ENCODE results near the gene RAB6B.

Gene RAB6B

DNA sequence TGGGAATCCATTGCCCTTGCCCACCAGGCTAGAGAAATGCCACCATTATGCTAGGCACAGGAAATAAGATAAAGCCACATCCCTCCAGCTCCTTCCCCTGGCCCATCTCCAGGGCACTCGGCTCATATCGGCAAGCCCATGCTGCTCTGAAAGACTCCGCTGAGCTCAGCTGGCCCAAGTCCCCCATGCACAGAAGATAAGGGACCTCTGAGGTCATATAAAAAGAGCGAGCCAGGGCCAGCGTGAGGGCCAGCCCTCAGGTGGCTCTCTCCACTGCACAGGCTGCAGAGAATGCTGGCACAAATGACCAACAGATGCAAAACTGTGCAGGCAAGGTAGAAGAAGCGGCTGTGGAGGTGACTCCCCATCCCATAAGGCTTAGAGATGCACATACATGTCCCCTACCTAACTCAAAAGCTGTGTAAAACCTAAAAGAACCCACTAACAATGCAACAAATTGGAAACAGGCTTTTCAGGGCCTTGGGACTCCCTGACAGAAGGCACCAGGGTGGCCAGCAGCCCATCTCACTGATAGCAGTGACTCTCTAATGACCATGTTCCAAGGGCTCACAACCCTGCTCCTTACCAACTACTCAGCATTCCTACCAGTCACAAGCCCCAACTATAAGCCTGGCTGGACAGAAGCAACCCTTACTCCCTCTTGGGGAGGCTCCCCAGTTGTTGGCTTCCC is 3.0 kb downstream of the RAB6B start:
- Histone ChIP-seq H3K4me3 (ENCODE audit: low read length in 2 of 2) (no peak overlapping the region), H3K4me1 (ENCODE audit: control insufficient read depth, insufficient read depth, low read length) (peaks cover 13% of the 10 kb centered on the region), H3K27me3 (ENCODE audit: control insufficient read depth in 1 of 2, insufficient read depth in 2 of 2, low read length in 2 of 2) (no peaks in the 10 kb centered on the region), H3K9ac (ENCODE audit: low read length in 2 of 2) (no peak overlapping the region), H3K36me3 (ENCODE audit: control insufficient read depth in 2 of 2, insufficient read depth in 2 of 2, low read length in 2 of 2) (no peaks in the 10 kb centered on the region), H3K27ac (ENCODE audit: low read length) (no peak overlapping the region), H3K9me3 (ENCODE audit: control insufficient read depth in 2 of 2, low read length in 2 of 2) (no peaks in the 10 kb centered on the region)

DNA sequence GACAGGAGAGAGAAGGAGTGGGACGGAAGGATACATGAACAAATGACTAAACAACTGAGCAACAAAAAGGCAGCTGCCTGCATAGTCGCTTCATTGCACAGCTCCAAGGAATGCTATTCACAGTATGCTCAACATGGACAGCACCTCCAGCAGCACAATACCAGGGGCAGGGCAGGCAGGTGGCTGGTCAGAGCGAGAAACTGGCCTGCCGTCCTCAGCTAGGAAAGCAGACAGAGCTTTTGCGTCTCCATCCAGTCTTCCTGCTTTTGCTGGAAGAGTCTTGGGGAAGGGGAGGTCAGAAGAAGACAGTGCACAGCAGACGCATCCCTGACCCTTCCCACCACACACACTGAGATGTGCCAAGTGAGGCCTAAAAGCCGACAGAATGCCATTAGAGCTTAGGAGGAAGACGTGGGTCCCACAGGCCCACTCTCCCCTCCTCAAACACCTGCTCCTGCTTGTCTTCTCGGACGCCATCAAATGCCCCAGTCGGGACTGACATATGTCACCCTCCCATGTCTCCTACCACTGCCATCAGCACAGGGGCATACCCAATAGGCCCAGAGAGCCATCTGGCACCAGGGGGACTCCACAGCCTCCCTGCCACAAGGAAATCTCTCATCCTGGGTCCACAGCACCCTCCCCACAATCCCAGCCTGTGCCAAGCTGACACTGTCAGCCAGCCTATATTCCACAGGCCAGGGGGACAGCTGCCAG is 3.9 kb downstream of the RAB6B start:
- H3K36me3 ChIP-seq (ENCODE audit: control insufficient read depth in 2 of 2, insufficient read depth in 2 of 2, low read length in 2 of 2) = no peaks in the 10 kb centered on the region
- H3K27ac ChIP-seq (ENCODE audit: low read length) = no peak overlapping the region
- H3K4me1 ChIP-seq (ENCODE audit: control insufficient read depth, insufficient read depth, low read length) = peaks cover 13% of the 10 kb centered on the region
- H3K9me3 ChIP-seq (ENCODE audit: control insufficient read depth in 2 of 2, low read length in 2 of 2) = no peaks in the 10 kb centered on the region
- H3K4me3 ChIP-seq (ENCODE audit: low read length in 2 of 2) = no peak overlapping the region
- H3K9ac ChIP-seq (ENCODE audit: low read length in 2 of 2) = no peak overlapping the region
- no peaks in the 10 kb centered on the region for H3K27me3 ChIP-seq (ENCODE audit: control insufficient read depth in 1 of 2, insufficient read depth in 2 of 2, low read length in 2 of 2)

DNA sequence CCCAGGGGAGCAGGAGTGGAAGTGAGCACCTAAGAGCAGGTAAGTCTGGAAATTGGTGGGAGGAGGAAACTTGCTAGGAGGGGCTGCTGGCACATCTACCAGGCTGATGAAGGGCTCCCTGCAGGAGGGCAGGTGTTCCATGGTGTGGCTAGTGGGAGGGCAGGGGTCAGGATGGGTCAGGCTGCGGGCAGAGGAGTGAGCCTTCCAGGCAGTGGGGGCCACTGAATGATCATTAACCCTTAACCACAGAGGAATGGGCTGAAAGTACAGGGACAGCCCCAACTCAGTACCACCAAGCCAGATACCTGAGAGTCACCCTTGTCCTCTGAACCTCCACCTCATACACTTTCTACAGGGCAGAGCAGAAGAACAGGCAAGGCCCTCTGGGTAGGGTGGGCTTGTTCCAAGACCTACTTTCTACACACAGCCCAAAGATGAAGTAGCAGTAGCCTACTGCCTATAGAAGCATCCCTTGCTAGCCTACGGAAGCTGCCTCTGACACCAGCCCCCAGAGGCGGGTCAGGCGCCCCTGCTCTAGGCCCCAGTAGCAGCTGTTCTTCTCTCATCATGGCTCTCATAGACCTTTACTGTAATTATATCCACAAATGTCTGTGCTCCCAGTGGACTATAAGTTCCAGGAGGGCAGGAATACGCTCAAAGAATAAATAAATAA is 4.6 kb downstream of the RAB6B start:
- Histone ChIP-seq H3K27ac (ENCODE audit: low read length) (no peak overlapping the region), H3K9ac (ENCODE audit: low read length in 2 of 2) (no peak overlapping the region), H3K36me3 (ENCODE audit: control insufficient read depth in 2 of 2, insufficient read depth in 2 of 2, low read length in 2 of 2) (no peaks in the 10 kb centered on the region), H3K4me1 (ENCODE audit: control insufficient read depth, insufficient read depth, low read length) (peaks cover 11% of the 10 kb centered on the region), H3K9me3 (ENCODE audit: control insufficient read depth in 2 of 2, low read length in 2 of 2) (no peaks in the 10 kb centered on the region), H3K4me3 (ENCODE audit: low read length in 2 of 2) (no peak overlapping the region), H3K27me3 (ENCODE audit: control insufficient read depth in 1 of 2, insufficient read depth in 2 of 2, low read length in 2 of 2) (no peaks in the 10 kb centered on the region)

DNA sequence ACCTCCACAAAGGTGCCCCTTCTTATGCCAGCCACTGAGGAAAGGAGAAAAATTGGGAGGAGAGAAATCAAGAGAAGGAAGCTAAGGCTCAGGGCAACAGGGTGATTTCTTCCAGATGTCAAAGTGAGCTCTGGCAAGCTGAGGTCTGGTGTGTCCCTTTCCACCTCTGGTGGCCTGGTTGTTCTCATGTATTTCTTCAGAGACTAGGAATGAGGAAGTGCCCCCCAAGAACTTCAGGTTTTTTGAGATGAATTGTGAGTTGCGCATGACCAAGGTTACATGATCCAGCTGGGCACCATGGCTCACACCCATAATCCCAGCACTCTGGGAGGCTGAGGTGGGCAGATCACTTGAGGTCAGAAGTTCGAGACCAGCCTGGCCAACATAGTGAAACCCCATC is 5.6 kb downstream of the RAB6B start:
- Histone ChIP-seq H3K4me1 (ENCODE audit: control insufficient read depth, insufficient read depth, low read length) (peaks cover 9% of the 10 kb centered on the region), H3K4me3 (ENCODE audit: low read length in 2 of 2) (no peak overlapping the region), H3K36me3 (ENCODE audit: control insufficient read depth in 2 of 2, insufficient read depth in 2 of 2, low read length in 2 of 2) (no peaks in the 10 kb centered on the region), H3K27ac (ENCODE audit: low read length) (no peak overlapping the region), H3K9me3 (ENCODE audit: control insufficient read depth in 2 of 2, low read length in 2 of 2) (no peaks in the 10 kb centered on the region), H3K9ac (ENCODE audit: low read length in 2 of 2) (no peak overlapping the region), H3K27me3 (ENCODE audit: control insufficient read depth in 1 of 2, insufficient read depth in 2 of 2, low read length in 2 of 2) (no peaks in the 10 kb centered on the region)

DNA sequence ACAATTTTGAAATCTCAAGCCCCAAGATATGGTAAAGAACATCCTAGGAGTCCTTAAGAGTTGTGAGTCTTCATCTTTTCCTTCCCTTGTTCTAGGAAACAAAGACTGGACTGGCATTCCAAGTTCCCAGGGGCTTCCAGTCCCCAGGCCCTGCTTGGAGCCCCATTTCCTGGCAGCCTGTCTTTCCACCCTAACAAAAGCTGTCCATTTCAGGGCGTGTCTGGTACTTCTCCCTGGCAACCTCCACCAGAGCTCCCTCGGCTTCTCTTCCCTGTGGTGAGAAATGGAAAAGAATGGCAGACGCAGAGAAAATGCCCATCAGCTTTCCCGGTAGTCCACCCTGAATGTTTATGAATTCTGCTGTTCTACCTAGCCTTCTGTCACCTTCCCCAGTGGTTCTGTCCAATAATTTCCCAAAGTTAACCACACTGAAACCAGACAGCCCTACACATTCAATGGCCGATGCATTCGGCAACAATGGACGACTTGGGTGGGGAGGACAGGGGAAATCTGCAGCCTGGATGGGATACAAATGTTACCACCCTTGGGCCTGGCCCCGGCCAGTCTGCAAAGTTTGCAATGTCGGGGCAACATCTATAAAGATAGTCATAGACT is 6.8 kb downstream of the RAB6B start:
- Histone ChIP-seq H3K36me3 (ENCODE audit: control insufficient read depth in 2 of 2, insufficient read depth in 2 of 2, low read length in 2 of 2) (no peaks in the 10 kb centered on the region), H3K27ac (ENCODE audit: low read length) (no peak overlapping the region), H3K9ac (ENCODE audit: low read length in 2 of 2) (no peak overlapping the region), H3K4me3 (ENCODE audit: low read length in 2 of 2) (no peak overlapping the region), H3K9me3 (ENCODE audit: control insufficient read depth in 2 of 2, low read length in 2 of 2) (no peaks in the 10 kb centered on the region), H3K27me3 (ENCODE audit: control insufficient read depth in 1 of 2, insufficient read depth in 2 of 2, low read length in 2 of 2) (no peaks in the 10 kb centered on the region), H3K4me1 (ENCODE audit: control insufficient read depth, insufficient read depth, low read length) (peaks cover 3% of the 10 kb centered on the region)

DNA sequence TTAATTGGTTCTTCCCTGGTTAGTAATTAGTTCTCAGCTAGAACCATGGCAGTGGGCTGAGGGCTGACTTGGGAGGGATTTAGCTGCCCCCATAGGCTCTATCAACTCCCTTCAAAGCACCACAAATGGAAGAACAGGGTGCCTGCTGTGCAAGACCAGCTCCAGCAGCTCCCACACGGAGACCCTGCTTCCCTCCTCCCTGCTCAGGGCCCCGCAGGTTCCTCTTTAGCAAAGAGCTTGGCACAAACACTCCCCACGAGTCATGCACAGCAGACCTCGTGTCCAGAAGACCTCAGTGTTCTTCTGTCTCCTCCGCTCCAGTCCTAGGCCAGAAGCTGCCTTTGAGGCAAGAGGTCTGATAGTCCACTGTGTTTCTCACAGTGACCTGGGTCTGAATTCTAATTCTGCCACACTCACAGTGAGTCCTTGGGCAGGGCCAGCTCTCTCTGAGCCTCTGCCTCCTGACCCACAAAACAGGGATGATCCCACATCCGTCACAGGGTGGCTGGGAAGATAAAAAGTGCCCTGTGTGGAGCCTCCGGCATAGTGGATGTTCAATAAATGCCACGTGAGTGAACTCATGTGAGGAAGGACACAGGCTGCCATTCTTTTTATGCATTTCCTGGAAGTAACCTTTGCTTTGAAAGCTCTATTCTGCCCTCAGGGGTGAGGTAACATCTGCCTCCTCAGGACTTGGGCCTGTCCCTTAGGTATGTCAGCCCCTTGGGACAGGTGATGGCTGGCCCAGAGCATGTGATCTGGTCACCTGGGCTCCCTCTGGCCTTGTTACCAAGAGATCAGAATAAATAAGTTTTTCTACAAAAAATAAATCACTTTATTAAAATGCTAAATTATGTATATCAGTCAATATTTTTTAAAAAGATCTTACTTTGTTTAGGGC is 7.6 kb downstream of the RAB6B start:
- H3K27ac ChIP-seq (ENCODE audit: low read length) = no peak overlapping the region
- H3K27me3 ChIP-seq (ENCODE audit: control insufficient read depth in 1 of 2, insufficient read depth in 2 of 2, low read length in 2 of 2) = no peaks in the 10 kb centered on the region
- H3K36me3 ChIP-seq (ENCODE audit: control insufficient read depth in 2 of 2, insufficient read depth in 2 of 2, low read length in 2 of 2) = no peaks in the 10 kb centered on the region
- H3K9me3 ChIP-seq (ENCODE audit: control insufficient read depth in 2 of 2, low read length in 2 of 2) = no peaks in the 10 kb centered on the region
- H3K9ac ChIP-seq (ENCODE audit: low read length in 2 of 2) = no peak overlapping the region
- peaks cover 11% of the 10 kb centered on the region for H3K4me1 ChIP-seq (ENCODE audit: control insufficient read depth, insufficient read depth, low read length)
- H3K4me3 ChIP-seq (ENCODE audit: low read length in 2 of 2) = no peak overlapping the region

DNA sequence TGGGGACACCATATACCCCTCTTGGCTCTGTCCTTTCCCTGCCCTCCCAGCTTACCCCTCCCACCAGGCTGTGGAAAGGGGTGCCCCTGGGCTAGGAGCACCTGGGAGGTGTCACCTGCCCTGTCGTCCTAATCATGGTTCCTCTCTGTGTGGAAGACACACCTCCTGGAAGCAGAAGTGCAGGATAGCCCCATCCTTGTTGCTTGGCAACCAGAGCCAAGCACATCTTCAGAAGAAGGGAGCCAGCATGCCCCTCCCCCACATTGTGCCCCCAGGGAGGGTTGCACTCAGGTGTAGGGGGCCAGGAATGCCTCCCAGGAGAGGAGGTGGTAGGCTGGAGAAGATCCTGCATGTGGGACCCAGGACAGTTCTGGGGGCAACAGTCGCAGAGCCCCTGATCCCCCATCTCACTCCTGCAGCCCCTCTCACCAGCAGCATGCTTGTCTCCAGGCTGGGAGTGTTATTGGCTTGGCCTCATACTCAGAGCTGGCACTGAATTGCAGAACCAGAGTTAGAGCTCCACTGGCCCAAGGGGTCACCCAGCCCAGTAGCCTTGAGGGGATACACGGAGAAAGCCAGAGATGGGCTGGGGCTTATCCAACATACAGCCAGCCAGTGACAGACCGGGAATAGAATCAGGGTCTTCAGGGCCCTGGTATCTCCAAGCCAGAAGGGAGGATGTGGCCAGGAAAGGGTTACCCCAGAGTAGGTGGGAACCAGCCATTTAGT is 8.4 kb downstream of the RAB6B start:
- H3K9me3 ChIP-seq (ENCODE audit: control insufficient read depth in 2 of 2, low read length in 2 of 2) = no peaks in the 10 kb centered on the region
- no peak overlapping the region for H3K4me3 ChIP-seq (ENCODE audit: low read length in 2 of 2)
- H3K9ac ChIP-seq (ENCODE audit: low read length in 2 of 2) = no peak overlapping the region
- no peaks in the 10 kb centered on the region for H3K27me3 ChIP-seq (ENCODE audit: control insufficient read depth in 1 of 2, insufficient read depth in 2 of 2, low read length in 2 of 2)
- H3K36me3 ChIP-seq (ENCODE audit: control insufficient read depth in 2 of 2, insufficient read depth in 2 of 2, low read length in 2 of 2) = no peaks in the 10 kb centered on the region
- no peak overlapping the region for H3K27ac ChIP-seq (ENCODE audit: low read length)
- peaks cover 15% of the 10 kb centered on the region for H3K4me1 ChIP-seq (ENCODE audit: control insufficient read depth, insufficient read depth, low read length)

DNA sequence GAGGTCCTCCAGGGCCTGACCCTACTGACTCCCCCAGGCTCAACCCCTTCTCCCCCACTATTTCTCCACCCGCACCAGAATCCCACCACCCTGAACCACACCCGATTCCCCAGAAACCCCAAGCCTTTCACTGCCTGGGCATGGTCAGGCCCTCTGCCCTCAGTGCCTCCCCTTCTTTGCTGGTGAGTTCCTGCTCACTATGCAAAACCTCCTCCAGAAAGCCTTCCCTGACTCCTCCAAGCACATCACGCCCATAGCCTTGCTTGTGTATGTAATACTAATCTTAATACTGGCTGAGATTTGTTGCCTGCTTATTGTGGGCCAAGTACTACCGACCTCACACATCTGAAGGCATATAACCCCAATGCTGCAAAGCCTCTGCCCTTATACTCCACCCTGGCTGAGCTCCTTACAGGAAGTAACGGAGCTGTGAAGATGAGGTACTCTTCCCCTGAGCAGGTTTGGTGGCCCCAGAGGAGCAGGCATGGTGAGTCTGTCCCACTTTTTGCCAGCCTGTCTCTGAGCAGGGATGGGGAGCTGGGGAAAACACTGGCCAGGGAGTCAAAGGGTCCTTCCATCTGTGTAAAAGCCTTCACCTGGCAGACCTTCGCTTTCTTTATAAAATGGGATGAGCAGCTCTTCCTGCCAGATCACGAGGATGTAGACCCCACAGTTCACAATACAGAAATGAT is 9.5 kb downstream of the RAB6B start:
- no peaks in the 10 kb centered on the region for H3K9me3 ChIP-seq (ENCODE audit: control insufficient read depth in 2 of 2, low read length in 2 of 2)
- peaks cover 15% of the 10 kb centered on the region for H3K4me1 ChIP-seq (ENCODE audit: control insufficient read depth, insufficient read depth, low read length)
- no peaks in the 10 kb centered on the region for H3K36me3 ChIP-seq (ENCODE audit: control insufficient read depth in 2 of 2, insufficient read depth in 2 of 2, low read length in 2 of 2)
- no peak overlapping the region for H3K4me3 ChIP-seq (ENCODE audit: low read length in 2 of 2)
- no peaks in the 10 kb centered on the region for H3K27me3 ChIP-seq (ENCODE audit: control insufficient read depth in 1 of 2, insufficient read depth in 2 of 2, low read length in 2 of 2)
- H3K27ac ChIP-seq (ENCODE audit: low read length) = no peak overlapping the region
- H3K9ac ChIP-seq (ENCODE audit: low read length in 2 of 2) = no peak overlapping the region

DNA sequence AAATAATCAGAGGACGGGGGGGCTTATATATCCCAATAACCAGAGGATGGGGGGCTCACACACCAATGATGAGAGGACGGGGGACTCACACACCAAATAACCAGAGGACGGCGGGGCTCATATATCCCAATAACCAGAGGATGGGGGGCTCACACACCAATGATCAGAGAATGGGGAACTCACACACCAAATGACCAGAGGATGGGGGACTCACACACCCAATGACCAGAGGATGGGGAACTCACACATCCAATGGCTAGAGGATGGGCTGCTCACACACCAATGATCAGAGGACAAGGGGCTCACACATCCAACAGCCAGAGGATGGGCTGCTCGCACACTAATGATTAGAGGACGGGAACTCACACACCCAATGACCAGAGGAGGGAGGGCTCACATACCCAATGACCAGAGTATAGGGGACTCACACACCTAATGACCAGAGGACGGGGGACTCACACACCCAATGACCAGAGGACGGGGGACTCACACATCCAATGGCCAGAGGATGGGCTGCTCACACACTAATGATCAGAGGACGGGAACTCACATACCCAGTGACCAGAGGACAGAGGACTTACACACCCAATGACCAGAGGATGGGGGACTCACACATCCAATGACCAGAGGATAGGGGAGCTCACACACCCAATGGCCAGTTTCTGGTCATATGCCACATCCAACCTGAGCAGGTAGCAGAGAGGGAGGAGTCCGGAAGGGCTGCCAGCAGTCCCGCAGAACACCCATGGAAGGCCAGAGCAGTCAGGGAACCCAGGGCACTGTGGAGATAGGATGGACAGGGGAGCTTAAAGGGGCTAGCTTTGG is 10.6 kb downstream of the RAB6B start:
- Histone ChIP-seq H3K27ac (ENCODE audit: low read length) (no peak overlapping the region), H3K9me3 (ENCODE audit: control insufficient read depth in 2 of 2, low read length in 2 of 2) (no peaks in the 10 kb centered on the region), H3K4me3 (ENCODE audit: low read length in 2 of 2) (no peak overlapping the region), H3K4me1 (ENCODE audit: control insufficient read depth, insufficient read depth, low read length) (peaks cover 15% of the 10 kb centered on the region), H3K9ac (ENCODE audit: low read length in 2 of 2) (no peak overlapping the region), H3K27me3 (ENCODE audit: control insufficient read depth in 1 of 2, insufficient read depth in 2 of 2, low read length in 2 of 2) (no peaks in the 10 kb centered on the region), H3K36me3 (ENCODE audit: control insufficient read depth in 2 of 2, insufficient read depth in 2 of 2, low read length in 2 of 2) (no peaks in the 10 kb centered on the region)

Data from stomach smooth muscle (tissue), 2 donors.